Osteoblast (primary cell): ENCODE measurements around the gene PAOX. TPM values are rescaled to one million over a fixed set of nuclear protein-coding genes. Genes with fewer than 3 reads are reported as not detected.

Experiments
- DNase-seq: peaks from one replicate; pipeline ENCODE4 v3.0.0; 2011; ENCODE audit warnings: low spot score, mixed read lengths; ENCODE audit not compliant: insufficient read length; ENCODE audit errors: missing footprints
- H2AFZ ChIP-seq: 2 replicates; pipeline ENCODE4 v1.6.0; 2011; ENCODE audit warnings: mild to moderate bottlenecking, low read length
- H3K27ac ChIP-seq: 2 replicates; pipeline ENCODE4 v1.5.1; 2011; ENCODE audit warnings: mild to moderate bottlenecking, low read depth, low read length, moderate library complexity
- H3K27me3 ChIP-seq: 2 replicates; pipeline ENCODE4 v1.6.0; 2012; ENCODE audit warnings: mild to moderate bottlenecking, control low read depth, inconsistent platforms, low read length, moderate library complexity; ENCODE audit not compliant: insufficient read depth
- H3K36me3 ChIP-seq: 2 replicates; pipeline ENCODE4 v1.5.1; 2011; ENCODE audit warnings: mild to moderate bottlenecking, low read length, control low read depth, moderate library complexity; ENCODE audit not compliant: insufficient read depth
- H3K4me1 ChIP-seq: 2 replicates; pipeline ENCODE4 v1.5.1; 2011; ENCODE audit warnings: mild to moderate bottlenecking, low read length, control low read depth, moderate library complexity; ENCODE audit not compliant: insufficient read depth
- H3K4me2 ChIP-seq: 2 replicates; pipeline ENCODE4 v1.6.0; 2011; ENCODE audit warnings: mild to moderate bottlenecking, low read length; ENCODE audit not compliant: insufficient read depth
- H3K4me3 ChIP-seq: fragments of 200-600 bp; sonication (generic); 3 replicates; pipeline ENCODE4 v1.5.1; 2012; ENCODE audit warnings: mild to moderate bottlenecking, low read length, inconsistent platforms; ENCODE audit not compliant: insufficient read depth
- H3K79me2 ChIP-seq: 2 replicates; pipeline ENCODE4 v1.6.0; 2012; ENCODE audit warnings: mild to moderate bottlenecking, low read length, control low read depth, inconsistent platforms; ENCODE audit not compliant: insufficient read depth
- H3K9me3 ChIP-seq: 2 replicates; pipeline ENCODE4 v1.5.1; 2011; ENCODE audit warnings: low read depth, low read length, control low read depth
- H4K20me1 ChIP-seq: 2 replicates; pipeline ENCODE4 v1.6.0; 2012; ENCODE audit warnings: mild to moderate bottlenecking, low read length, control low read depth; ENCODE audit not compliant: insufficient read depth
- total RNA-seq: library from RNA; depleted of rRNA; stranded (reverse); fragments of >200 nt; gene quantifications from 2 replicates; pipeline ENCODE4 v1.2.3, GENCODE V29; 2012
- TF ChIP-seq, protein P1 (sequence below): IDR thresholded peaks from 2 replicates; pipeline ENCODE4 v1.5.1; 2011; ENCODE audit warnings: mild to moderate bottlenecking, low read depth, low read length, moderate library complexity; ENCODE audit errors: extremely low read depth

PAOX gene
- total RNA-seq, 1 donor: 7.6 TPM

- no peak overlapping the region for H2AFZ ChIP-seq
- H3K27ac ChIP-seq: no peak overlapping the region
- DNase-seq: no peak
- peaks cover 56% of the 10 kb centered on the region for H3K79me2 ChIP-seq
- peaks cover 16% of the 10 kb centered on the region for H3K4me1 ChIP-seq
- H4K20me1 ChIP-seq: peaks cover 13% of the 10 kb centered on the region
- H3K4me3 ChIP-seq: no peak overlapping the region
- TF ChIP-seq, protein P1, sequence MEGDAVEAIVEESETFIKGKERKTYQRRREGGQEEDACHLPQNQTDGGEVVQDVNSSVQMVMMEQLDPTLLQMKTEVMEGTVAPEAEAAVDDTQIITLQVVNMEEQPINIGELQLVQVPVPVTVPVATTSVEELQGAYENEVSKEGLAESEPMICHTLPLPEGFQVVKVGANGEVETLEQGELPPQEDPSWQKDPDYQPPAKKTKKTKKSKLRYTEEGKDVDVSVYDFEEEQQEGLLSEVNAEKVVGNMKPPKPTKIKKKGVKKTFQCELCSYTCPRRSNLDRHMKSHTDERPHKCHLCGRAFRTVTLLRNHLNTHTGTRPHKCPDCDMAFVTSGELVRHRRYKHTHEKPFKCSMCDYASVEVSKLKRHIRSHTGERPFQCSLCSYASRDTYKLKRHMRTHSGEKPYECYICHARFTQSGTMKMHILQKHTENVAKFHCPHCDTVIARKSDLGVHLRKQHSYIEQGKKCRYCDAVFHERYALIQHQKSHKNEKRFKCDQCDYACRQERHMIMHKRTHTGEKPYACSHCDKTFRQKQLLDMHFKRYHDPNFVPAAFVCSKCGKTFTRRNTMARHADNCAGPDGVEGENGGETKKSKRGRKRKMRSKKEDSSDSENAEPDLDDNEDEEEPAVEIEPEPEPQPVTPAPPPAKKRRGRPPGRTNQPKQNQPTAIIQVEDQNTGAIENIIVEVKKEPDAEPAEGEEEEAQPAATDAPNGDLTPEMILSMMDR: no peak
- H3K9me3 ChIP-seq: no peaks in the 10 kb centered on the region
- H3K27me3 ChIP-seq: no peaks in the 10 kb centered on the region
- H3K4me2 ChIP-seq: no peak overlapping the region
- peaks cover 65% of the 10 kb centered on the region for H3K36me3 ChIP-seq
Measured at GRCh38 chr10:133401500-133401899, 22.4 kb downstream of the PAOX start.

- Histone ChIP-seq H3K9me3 (no peaks in the 10 kb centered on the region), H3K4me3 (no peak overlapping the region), H2AFZ (no peak overlapping the region), H3K4me2 (no peak overlapping the region), H3K36me3 (peaks cover 63% of the 10 kb centered on the region), H3K4me1 (peaks cover 16% of the 10 kb centered on the region), H3K79me2 (peaks cover 56% of the 10 kb centered on the region), H3K27ac (no peak overlapping the region), H4K20me1 (peaks cover 16% of the 10 kb centered on the region), H3K27me3 (no peaks in the 10 kb centered on the region)
- TF ChIP-seq, protein P1: no peak
- DNase-seq: no peak
Measured at GRCh38 chr10:133401981-133402725, 23.1 kb downstream of the PAOX start.

DNA sequence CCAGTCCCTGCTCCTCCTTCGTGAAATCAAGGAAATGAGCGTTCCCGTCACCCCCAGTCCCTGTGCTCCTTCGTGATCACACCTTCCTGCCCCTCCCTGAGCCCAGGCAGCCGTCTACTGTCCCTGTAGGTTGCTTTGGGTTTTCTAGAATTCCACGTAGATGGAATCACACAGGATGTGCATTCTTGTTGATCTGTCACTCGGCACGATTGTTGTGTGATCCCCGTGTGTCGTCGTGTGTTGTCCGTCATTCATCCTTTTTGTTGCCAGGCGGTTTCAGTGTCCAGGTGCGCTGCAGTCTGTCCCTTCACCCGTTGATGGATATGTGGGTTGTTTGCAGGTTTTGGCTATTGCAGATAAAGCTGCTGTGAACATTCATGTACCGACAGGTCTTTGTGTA is 24.3 kb downstream of the PAOX start:
- H3K79me2 ChIP-seq: peaks cover 59% of the 10 kb centered on the region
- H4K20me1 ChIP-seq: peaks cover 16% of the 10 kb centered on the region
- H3K4me1 ChIP-seq: peaks cover 16% of the 10 kb centered on the region
- H3K27ac ChIP-seq: no peak overlapping the region
- no peak overlapping the region for H3K4me3 ChIP-seq
- TF ChIP-seq, protein P1: no peak
- peaks cover 64% of the 10 kb centered on the region for H3K36me3 ChIP-seq
- no peaks in the 10 kb centered on the region for H3K27me3 ChIP-seq
- H3K4me2 ChIP-seq: no peak overlapping the region
- no peak overlapping the region for H2AFZ ChIP-seq
- DNase-seq: no peak
- H3K9me3 ChIP-seq: no peaks in the 10 kb centered on the region

GRCh38 chr10:133403784-133404183 is 24.7 kb downstream of the PAOX start:
- H3K4me3 ChIP-seq: no peak overlapping the region
- H2AFZ ChIP-seq: no peak overlapping the region
- peaks cover 59% of the 10 kb centered on the region for H3K79me2 ChIP-seq
- no peaks in the 10 kb centered on the region for H3K27me3 ChIP-seq
- H3K36me3 ChIP-seq: peaks cover 59% of the 10 kb centered on the region
- TF ChIP-seq, protein P1: no peak
- DNase-seq: no peak
- H3K27ac ChIP-seq: no peak overlapping the region
- H4K20me1 ChIP-seq: peaks cover 16% of the 10 kb centered on the region
- H3K4me2 ChIP-seq: no peak overlapping the region
- no peaks in the 10 kb centered on the region for H3K9me3 ChIP-seq
- peaks cover 16% of the 10 kb centered on the region for H3K4me1 ChIP-seq
